ELF-1 (cell line): ENCODE measurements around the gene EMILIN1.
A peak's percentile ranks its signal among the peaks of the same experiment; 100 is the strongest.

Source experiments
- DNase-seq: peaks from one replicate; pipeline ENCODE4 v3.0.0-alpha.2; 2016; ENCODE audit warnings: low read depth, low spot score

The EMILIN1 gene

DNA sequence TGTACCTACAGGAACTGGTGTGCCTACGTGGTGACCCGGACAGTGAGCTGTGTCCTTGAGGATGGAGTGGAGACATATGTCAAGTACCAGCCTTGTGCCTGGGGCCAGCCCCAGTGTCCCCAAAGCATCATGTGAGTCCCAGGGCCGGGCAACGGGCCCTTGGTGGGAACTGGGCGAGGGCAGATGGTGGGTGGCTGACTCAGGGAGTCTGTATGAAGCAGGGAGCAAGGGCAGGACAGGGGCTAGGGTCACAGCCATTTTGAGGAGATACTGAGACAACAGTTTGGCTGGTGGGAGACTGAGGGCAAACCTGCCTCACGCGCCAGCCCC is 1.7 kb downstream of the EMILIN1 start:
- no peak for DNase-seq

DNA sequence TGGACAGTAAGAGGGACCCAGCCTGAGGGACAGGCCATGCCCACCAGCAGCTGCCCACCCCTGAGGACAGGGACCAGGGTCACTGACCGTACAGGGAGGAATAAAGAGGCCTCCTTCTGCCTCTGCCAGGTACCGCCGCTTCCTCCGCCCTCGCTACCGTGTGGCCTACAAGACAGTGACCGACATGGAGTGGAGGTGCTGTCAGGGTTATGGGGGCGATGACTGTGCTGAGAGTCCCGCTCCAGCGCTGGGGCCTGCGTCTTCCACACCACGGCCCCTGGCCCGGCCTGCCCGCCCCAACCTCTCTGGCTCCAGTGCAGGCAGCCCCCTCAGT is 2.2 kb downstream of the EMILIN1 start:
- no peak for DNase-seq

DNA sequence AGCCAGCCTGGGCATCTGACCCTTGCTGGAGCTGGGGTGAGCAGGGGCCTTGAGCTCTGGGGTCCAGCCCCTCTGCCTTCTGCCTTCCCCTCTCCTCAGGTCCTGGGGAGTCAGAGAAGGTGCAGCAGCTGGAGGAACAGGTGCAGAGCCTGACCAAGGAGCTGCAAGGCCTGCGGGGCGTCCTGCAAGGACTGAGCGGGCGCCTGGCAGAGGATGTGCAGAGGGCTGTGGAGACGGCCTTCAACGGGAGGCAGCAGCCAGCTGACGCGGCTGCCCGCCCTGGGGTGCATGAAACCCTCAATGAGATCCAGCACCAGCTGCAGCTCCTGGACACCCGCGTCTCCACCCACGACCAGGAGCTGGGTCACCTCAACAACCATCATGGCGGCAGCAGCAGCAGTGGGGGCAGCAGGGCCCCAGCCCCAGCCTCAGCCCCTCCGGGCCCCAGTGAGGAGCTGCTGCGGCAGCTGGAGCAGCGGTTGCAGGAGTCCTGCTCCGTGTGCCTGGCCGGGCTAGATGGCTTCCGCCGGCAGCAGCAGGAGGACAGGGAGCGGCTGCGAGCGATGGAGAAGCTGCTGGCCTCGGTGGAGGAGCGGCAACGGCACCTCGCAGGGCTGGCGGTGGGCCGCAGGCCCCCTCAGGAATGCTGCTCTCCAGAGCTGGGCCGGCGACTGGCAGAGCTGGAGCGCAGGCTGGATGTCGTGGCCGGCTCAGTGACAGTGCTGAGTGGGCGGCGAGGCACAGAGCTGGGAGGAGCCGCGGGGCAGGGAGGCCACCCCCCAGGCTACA is 3.8 kb downstream of the EMILIN1 start:
- no peak for DNase-seq

DNA sequence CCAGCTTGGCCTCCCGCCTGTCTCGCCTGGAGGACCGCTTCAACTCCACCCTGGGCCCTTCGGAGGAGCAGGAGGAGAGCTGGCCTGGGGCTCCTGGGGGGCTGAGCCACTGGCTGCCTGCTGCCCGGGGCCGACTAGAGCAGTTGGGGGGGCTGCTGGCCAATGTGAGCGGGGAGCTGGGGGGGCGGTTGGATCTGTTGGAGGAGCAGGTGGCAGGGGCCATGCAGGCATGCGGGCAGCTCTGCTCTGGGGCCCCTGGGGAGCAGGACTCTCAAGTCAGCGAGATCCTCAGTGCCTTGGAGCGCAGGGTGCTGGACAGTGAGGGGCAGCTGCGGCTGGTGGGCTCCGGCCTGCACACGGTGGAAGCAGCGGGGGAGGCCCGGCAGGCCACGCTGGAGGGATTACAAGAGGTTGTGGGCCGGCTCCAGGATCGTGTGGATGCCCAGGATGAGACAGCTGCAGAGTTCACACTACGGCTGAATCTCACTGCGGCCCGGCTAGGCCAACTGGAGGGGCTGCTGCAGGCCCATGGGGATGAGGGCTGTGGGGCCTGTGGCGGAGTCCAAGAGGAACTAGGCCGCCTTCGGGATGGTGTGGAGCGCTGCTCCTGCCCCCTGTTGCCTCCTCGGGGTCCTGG is 4.5 kb downstream of the EMILIN1 start:
- no peak for DNase-seq

DNA sequence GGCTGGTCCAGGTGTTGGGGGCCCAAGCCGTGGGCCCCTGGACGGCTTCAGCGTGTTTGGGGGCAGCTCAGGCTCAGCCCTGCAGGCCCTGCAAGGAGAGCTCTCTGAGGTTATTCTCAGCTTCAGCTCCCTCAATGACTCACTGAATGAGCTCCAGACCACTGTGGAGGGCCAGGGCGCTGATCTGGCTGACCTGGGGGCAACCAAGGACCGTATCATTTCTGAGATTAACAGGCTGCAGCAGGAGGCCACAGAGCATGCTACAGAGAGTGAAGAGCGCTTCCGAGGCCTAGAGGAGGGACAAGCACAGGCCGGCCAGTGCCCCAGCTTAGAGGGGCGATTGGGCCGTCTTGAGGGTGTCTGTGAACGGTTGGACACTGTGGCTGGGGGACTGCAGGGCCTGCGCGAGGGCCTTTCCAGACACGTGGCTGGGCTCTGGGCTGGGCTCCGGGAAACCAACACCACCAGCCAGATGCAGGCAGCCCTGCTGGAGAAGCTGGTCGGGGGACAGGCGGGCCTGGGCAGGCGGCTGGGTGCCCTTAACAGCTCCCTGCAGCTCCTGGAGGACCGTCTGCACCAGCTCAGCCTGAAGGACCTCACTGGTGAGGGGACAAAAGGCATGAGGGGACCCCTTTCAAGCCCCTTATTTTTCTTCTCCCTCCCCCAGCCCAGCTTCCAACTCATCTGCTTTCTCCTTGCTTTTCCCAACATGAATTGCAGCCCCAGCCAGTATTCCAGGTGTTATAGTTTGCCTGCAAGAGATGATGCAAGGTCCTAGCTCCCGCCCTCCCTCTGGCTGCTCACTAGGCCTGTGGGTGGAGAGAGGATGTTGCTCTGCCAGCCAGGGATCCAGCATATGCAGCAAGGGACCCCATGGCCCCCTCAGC is 5.2 kb downstream of the EMILIN1 start:
- no peak for DNase-seq

- DNase-seq: no peak
Observed at GRCh38 chr2:27084297-27085061, 6.1 kb downstream of the EMILIN1 start.

DNA sequence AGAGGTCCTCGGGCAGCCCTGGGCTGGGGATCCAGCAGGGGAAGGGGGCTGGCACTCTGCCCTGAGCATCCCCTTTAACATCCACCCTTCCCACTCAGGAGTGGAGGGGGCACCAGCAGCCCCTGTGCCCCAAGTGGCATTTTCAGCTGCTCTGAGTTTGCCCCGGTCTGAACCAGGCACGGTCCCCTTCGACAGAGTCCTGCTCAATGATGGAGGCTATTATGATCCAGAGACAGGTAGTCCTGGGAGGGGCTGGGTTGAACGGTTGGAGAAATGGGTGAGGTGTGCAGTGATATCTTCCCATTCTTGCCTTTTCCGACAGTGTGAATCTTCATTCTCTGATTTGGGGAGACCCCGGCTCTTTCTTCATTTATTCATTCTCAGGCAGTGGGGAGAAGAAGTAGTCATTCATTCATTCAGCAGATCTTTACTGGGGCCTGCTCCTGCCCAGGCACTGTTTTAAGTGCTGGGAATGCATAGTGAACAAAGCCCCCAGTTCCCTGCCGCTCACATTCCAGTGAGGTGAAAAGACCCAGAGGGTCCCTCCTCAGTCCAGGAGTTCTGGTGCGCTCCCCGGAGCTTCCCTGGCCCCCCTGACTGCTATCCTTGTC is 6.8 kb downstream of the EMILIN1 start:
- DNase-seq: no peak

GRCh38 chr2:27085673-27086089 is 7.3 kb downstream of the EMILIN1 start:
- peak; percentile 78 for DNase-seq

DNA sequence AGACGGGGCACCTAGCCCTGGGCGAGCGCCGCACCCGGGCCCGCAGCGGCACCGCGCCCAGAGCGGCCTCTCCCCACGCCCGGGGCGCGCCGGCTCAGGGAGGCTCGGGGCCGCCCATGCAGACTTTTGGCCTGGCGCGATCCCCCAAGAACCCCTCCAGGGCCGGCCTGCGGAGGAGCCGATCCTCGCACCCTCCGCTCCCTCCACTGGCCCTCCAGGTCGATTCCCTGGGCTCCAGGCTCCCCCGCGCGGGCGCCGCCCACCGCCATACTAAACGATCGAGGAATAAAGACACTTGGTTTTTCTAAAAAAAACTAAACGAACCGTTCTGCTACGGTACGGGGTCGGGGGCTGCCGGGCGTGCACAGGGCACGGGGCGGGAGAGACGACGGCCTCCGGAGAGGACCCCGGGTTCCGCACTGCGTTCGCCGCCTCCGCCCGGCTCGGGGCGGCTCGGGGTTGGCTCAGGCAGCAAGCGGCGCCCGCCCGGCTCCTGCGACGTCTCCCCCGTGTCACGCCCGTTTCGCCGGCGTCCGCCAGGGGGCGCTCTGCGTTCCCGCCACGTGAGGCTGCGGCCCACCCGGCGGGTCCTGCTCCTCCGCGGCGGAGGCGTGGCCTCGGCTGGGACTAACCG is 7.8 kb downstream of the EMILIN1 start:
- DNase-seq: peak; percentile 97

DNA sequence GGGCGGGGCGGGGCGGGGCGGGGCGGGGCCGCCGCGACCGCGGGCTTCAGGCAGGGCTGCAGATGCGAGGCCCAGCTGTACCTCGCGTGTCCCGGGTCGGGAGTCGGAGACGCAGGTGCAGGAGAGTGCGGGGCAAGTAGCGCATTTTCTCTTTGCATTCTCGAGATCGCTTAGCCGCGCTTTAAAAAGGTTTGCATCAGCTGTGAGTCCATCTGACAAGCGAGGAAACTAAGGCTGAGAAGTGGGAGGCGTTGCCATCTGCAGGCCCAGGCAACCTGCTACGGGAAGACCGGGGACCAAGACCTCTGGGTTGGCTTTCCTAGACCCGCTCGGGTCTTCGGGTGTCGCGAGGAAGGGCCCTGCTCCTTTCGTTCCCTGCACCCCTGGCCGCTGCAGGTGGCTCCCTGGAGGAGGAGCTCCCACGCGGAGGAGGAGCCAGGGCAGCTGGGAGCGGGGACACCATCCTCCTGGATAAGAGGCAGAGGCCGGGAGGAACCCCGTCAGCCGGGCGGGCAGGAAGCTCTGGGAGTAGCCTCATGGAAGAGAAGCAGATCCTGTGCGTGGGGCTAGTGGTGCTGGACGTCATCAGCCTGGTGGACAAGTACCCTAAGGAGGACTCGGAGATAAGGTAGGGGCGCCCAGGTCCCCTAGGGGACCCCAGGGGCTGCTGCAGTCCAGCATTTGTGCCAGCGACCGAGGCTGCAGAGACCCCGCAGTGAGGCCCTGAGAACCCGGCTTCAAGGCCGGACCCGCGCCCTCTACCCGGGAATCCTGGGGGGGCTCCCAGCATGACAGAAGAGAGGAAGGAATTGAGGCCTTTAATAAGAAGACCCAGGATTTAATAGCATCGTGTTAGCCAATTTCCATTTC is 8.5 kb downstream of the EMILIN1 start, which contains the start of gene KHK:
TSS of gene KHK (plus strand) at position 49 of the 870 bp plus-strand sequence. CDS start at position 537, 488 bp downstream.
- DNase-seq: no peak

- DNase-seq: no peak
Observed at GRCh38 chr2:27087823-27088410, 9.5 kb downstream of the EMILIN1 start.

DNA sequence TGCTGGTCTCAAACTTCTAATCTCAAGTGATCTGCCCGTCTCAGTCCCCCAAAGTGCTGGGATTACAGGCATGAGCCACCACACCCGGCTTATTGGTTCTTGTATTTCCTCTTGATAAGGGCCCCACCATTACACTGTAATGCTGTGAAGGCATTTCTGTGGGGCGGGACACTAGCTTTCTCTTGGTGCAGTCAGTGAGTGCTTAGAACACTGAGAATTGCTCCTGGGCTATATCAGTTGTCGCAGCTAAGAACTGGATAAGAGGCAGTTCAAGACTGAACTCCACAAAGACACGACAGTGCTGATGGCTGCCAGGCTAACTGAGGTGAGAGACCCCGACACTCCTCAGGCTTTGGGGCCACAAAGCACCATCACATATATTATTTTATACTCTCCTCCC is 10.2 kb downstream of the EMILIN1 start:
- DNase-seq: no peak

- no peak for DNase-seq
Observed at GRCh38 chr2:27089111-27089954, 10.9 kb downstream of the EMILIN1 start.

GRCh38 chr2:27091746-27092695 is 13.6 kb downstream of the EMILIN1 start:
- DNase-seq: no peak

GRCh38 chr2:27092696-27093429 is 14.4 kb downstream of the EMILIN1 start:
- no peak for DNase-seq
